GM23248 (cell line): ENCODE results near the gene SLC15A4.
"Not testable (repeated sequence)": the region's sequence is repeated elsewhere in the genome, so short reads cannot be mapped to it uniquely, and the experiment has no call there.

ENCODE experiments used
- EZH2 ChIP-seq: fragments of 200-600 bp; sonication (generic); IDR thresholded peaks from 2 replicates; pipeline ENCODE4 v1.6.1; 2018; ENCODE audit warnings: antibody characterized with exemption, mild to moderate bottlenecking; ENCODE audit not compliant: insufficient read depth, poor library complexity, severe bottlenecking
- EZH2phosphoT487 ChIP-seq: fragments of 200-600 bp; sonication (generic); IDR thresholded peaks from 2 replicates; pipeline ENCODE4 v1.6.1; 2018; ENCODE audit warnings: antibody characterized with exemption, moderate library complexity, mild to moderate bottlenecking, low read depth; ENCODE audit not compliant: insufficient read depth

DNA sequence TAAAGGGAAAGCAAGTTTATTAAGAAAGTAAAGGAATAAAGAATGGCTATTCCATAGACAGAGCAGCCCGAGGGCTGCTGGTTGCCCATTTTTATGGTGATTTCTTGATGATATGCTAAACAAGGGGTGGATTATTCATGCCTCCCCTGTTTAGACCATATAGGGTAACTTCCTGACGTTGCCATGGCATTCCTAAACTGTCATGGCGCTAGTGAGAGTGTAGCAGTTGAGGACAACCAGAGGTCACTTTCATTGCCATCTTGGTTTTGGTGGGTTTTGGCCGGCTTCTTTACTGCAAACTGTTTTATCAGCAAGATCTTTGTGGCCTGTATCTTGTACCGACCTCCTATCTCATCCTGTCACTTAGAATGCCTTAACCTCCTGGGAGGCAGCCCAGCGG, 26.0 kb upstream of the SLC15A4 start:
- TF ChIP-seq EZH2phosphoT487, EZH2: not testable (repeated sequence)
